Ramos (cell line): Measurements from ENCODE around the gene PRR12.

Source experiments
- in situ Hi-C: fragments of 300-500 bp; cut with MboI; formaldehyde crosslinking; loops from one replicate; pipeline ENCODE4 v1.14.3; 2022; ENCODE audit warnings: low sequenced_read_pairs; ENCODE audit not compliant: unreplicated experiment

Gene PRR12

GRCh38 chr19:49589502-49589905 is 1.5 kb upstream of the PRR12 start:
- in situ Hi-C loops: no loop called here

DNA sequence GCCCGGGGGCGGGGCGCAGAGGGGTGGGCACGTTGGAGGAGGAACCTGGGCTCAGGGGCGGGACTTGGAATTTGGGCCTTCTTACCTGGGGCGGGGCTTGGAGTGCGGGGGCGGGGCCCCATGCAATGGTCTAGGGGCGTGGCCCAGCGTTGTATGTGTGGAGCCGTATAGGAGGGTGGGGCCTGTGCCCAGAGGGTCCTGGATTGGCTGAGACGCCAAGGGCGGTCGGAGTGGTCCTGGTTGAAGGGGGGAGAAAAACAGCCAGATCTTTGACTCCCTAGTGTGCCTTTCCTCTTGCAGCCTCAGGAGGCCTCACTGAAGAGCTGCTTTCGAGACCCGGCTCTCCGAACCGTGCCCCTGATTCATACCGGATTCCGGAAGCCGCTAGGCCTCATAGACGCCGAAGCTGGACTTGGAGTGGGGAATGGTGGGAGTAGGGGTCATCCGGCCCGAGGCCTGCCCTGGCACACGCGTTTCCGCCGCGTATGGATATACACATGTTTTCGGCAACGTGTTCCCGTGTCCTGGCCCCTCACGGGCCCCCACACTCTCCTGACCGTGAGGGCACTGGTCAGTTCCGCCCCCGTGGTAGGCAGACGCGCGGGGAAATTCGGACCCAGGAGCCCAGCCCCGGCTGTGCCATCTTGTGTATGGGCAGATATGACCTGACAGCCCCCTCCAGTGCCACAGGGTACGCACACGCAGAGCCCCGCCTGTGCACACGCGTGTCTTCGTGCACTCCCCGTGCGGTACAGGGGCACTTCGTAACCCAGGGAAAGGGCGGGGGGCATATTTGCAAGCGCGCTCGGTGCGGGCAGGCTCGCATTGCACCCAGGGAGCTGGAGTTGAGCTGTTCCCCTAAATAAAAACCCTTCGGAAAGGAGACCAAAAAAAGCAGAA is 661 bp upstream of the PRR12 start:
- in situ Hi-C loops: no loop called here

DNA sequence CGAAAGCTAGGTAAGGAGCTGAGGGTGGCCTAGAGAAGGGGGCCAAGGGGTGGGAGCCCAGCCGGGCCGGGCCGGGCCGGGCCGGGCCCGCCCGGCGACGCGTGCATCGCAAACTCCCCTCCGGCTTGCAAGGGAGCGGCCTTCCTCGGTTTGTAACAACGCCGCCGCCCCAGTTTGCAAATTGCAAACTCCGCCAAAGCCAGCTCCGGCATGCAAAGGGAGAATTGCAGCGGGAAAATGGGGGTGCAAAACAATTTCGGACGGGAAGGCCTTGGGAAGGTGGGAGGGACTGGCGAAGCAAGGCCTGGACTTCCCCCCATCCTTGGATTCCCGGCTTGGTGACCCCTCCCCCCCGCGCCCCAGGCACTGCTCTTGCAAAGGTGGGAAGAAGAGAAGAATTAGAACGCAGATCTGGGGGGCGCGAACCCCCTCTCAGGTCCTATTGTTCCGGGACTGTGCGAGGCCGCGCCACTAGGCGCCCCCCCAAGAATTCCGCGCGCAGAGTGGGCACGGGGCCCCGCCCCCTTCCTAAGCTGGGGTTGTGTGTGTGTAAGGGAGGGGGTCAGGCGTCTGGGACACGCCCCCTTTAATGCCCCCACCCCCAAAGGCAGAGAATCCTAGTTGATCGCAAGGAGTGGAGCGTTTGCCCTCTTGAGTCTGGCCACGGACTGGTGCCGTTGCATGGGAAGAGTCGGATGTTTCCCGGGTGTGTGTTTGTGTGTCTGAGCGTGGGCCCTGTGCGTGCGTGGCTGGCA is 926 bp downstream of the PRR12 start:
- in situ Hi-C loops: no loop called here

DNA sequence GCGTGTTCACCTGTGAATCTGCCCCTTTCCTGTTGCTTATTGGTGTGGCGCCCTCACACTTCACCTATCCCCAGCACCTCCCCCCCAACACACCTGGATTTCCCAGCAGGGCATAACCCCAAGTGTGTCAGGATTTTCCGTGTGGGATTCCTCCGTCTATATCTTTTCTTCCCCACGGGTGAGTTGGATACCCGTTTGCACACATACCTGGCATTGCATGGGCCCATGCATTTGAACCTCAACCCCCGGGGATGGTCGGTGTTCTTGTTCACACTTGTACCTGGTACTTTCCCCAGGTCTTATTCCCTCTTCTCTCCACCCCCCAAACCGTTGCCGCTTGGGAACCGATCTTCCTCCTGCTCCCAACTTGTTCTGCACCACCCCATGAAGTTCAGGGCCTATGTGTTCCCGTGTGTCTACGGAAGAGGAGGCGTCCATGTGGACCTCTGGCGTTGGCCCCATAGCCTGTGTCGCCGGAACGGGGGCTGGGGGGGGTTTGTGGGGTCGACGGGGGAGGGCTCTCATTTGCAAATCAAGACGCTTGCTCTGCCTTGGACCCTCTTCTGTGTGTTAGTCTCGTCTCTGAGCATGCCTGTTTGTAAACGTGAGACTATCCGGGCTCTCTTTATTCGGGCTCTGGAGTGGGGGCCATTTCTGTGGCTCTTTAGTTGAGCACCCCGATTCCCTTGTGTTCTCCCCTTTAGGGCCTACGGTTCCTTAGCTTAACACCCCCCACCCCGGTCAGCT is 1.7 kb downstream of the PRR12 start:
- in situ Hi-C loops: no loop called here

GRCh38 chr19:49593233-49594113 is 2.5 kb downstream of the PRR12 start:
- in situ Hi-C loops: no loop called here

GRCh38 chr19:49594157-49594992 is 3.4 kb downstream of the PRR12 start:
- in situ Hi-C loops: no loop called here

DNA sequence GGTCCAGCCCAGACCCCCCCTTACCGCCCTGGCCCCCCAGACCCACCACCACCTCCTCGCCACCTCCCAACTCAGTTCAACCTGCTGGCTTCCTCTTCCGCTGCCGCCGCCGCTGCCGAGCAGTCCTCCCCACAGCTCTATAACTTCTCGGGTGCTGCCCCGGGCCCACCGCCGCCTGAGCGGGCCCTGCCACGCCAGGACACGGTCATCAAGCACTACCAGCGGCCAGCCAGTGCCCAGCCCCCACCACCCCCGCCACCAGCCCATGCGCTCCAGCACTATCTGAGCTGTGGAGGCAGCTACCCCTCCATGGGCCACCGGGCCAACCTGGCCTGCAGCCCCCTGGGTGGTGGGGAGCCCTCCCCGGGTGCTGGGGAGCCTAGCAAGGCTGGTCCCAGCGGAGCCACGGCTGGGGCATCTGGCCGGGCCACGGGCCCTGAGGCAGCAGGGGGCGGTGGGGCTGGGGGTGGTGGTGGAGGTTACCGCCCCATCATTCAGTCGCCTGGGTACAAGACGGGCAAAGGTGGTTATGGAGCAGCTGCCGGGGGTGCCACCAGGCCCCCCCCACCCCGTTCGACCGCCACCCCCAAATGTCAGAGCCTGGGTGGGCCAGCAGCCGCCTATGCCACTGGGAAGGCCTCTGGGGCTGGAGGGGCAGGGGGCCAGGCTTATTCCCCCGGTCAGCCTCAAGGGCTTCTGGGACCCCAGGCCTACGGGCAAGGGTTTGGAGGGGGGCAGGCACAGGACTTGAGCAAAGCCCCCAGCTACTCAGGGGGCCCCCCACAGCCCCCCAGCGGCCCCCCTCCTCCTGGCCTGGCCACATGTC is 4.2 kb downstream of the PRR12 start:
- in situ Hi-C loops: no loop called here

DNA sequence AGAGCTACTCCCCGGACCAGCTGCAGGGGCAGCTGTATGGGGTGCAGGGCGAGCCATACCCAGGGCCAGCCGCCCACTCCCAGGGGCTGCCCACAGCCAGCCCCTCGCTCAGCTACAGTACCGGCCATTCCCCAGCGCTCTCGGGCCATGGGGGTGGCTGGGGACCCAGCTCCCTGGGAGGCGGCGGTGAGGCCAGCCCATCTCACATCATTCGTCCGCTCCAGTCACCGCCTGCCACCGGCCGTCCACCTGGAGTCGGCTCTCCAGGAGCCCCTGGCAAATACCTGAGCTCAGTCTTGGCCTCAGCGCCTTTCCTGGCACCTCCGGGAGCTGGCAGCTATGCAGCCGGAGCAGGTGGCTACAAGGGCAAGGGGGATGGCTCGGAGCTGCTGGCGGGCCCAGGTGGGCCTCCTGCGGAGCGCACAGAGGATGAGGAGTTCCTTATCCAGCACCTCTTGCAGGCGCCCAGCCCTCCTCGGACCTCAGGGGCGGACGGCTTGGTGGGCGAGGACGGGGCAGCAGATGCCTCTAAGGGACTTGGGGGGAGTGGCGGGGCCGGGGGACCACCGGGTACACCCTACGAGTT is 4.9 kb downstream of the PRR12 start:
- in situ Hi-C loops: no loop called here

GRCh38 chr19:49596407-49596806 is 5.4 kb downstream of the PRR12 start:
- in situ Hi-C loops: no loop called here

DNA sequence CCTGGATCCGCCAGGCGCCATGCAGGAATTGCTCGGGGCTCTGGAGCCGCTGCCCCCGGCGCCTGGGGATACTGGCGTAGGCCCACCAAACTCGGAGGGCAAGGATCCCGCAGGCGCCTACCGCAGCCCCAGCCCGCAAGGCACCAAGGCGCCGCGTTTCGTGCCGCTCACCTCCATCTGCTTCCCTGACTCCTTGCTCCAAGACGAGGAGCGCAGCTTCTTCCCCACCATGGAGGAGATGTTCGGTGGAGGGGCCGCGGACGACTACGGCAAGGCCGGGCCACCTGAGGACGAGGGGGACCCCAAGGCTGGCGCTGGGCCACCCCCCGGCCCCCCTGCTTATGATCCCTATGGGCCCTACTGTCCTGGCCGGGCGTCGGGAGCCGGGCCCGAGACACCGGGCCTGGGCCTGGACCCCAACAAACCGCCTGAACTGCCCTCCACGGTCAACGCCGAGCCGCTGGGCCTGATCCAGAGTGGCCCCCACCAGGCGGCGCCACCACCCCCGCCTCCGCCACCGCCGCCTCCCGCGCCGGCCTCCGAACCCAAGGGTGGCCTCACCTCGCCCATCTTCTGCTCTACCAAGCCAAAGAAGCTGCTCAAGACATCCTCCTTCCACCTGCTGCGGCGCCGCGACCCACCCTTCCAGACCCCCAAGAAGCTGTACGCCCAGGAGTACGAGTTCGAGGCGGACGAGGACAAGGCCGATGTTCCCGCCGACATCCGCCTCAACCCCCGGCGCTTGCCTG is 6.1 kb downstream of the PRR12 start:
- in situ Hi-C loops: no loop called here

- in situ Hi-C loops: no loop called here
These were observed 6.7 kb downstream of the PRR12 start for GRCh38 chr19:49597703-49597974.

- in situ Hi-C loops: no loop called here
These were observed 8.7 kb downstream of the PRR12 start for GRCh38 chr19:49599378-49600295.

DNA sequence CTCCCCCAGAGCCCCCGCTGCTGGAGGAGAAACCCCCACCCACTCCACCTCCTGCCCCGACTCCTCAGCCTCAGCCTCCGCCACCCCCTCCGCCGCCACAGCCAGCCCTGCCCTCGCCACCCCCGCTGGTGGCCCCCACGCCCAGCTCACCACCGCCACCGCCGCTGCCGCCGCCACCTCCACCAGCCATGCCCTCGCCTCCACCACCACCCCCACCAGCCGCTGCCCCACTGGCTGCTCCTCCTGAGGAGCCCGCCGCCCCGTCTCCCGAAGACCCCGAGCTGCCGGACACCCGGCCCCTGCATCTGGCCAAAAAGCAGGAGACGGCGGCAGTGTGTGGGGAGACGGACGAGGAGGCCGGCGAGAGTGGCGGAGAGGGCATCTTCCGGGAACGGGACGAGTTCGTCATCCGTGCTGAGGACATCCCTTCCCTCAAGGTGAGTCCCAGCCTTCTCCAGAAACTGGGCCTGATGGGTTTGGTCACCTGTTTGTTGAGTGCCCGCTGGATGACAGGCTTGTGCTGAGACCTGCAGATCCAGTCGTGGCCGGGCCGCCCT is 10.6 kb downstream of the PRR12 start:
- in situ Hi-C loops: no loop called here

- in situ Hi-C loops: no loop called here
These were observed 11.8 kb downstream of the PRR12 start for GRCh38 chr19:49602806-49603205.

DNA sequence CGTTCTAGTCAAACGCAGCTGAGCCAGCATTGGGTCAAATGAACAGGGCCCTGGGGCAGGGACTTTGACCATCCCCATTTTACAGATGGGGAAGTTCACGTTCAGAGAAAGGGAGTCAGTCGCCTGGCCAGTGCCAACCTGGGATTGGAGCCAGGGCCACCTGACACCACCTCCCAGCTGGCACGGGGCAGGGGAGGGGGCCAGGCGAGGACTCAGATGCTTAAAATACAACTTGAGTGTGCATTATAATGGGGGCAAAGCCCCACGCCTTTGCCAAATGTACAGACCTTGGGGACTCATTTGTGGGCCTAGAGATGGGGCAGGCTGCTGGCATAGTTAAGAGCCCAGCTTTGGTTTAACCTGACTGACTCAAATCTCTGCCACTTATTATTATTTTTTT is 14.6 kb downstream of the PRR12 start:
- in situ Hi-C loops: no loop called here

DNA sequence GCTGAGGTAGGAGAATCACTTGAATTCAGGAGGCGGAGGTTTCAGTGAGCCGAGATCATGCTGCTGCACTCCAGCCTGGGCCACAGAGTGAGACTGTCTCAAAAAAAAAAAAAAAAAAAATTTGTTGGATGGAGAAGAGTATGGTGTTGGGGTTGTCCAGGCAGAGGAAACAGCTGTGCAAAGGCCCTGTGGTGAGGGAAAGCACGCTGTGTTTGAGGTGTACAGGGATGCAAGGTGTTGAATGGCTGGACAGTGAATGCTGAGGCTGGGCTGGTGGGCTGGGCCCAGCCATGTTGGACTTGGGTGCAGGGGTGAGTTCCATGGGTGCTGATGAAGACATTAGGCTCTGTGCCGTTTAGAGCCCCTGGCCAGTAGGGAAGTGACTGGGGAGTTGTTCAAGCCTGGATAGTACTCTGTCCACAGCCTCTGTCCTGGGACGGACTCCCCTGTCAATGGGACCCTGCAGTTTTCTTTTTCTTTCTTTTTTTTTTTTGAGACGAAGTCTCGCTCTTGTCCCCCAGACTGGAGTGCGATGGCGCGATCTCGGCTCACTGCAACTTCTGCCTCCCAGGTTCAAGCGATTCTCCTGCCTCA is 18.6 kb downstream of the PRR12 start:
- in situ Hi-C loops: no loop called here
